ENCODE data around the gene DUOXA1. TPM values are rescaled to one million over a fixed set of nuclear protein-coding genes. Genes with fewer than 3 reads are reported as not detected.

Gene DUOXA1
- total and polyA plus RNA-seq, 2 of the 4 experiments (the other 2 are of a cell fraction), result 0.02 TPM; not detected in 1

GRCh38 chr15:45087513-45087912, 42.2 kb downstream of the DUOXA1 start:
- H3K4me1 ChIP-seq (ENCODE audit: control insufficient read depth, insufficient read depth, low read length), result peaks cover 9% of the 10 kb centered on the region; the same call in 1 of the 2 replicates
- H3K56ac ChIP-seq (ENCODE audit: extremely low read depth, insufficient read depth, low read length), result no peak overlapping the region
- in situ Hi-C loops (cut with MboI; ENCODE audit: low sequenced_read_pairs), result no loop called here
- no peak overlapping the region for H2AK5ac ChIP-seq (ENCODE audit: low read depth, low read length)
- H3K36me3 ChIP-seq (ENCODE audit: control insufficient read depth, insufficient read depth, low read length), result no peaks in the 10 kb centered on the region
- WGBS, 2 experiments (ENCODE audit: extremely low coverage in 2 of 2, insufficient read length in 1 of 2), result no CpG with 5 or more reads among the region's 1 CpG
- H3K9ac ChIP-seq (ENCODE audit: low read depth, low read length), result no peak overlapping the region
- H4K8ac ChIP-seq (ENCODE audit: low read depth in 2 of 2, low read length in 2 of 2), result no peak overlapping the region
- H3K14ac ChIP-seq (replicated peaks; ENCODE audit: low read depth, low read length), result no peak overlapping the region
- H2AK9ac ChIP-seq (replicated peaks; ENCODE audit: low read depth, low read length, poor library complexity), result no peak overlapping the region
- ChIA-PET POLR2A (ENCODE audit: unreplicated experiment) (no interaction called here), CTCF (interaction anchor here (1.3 to 3.0 kb wide), 2 partner anchors 31 to 39 kb away, joined by 3 to 14 read pairs; no protein-coding TSS in a partner anchor)
- no peak overlapping the region for H3K4me3 ChIP-seq (ENCODE audit: insufficient read depth, low read depth, low read length)
- H4K91ac ChIP-seq (ENCODE audit: insufficient read depth, low read depth, low read length), result no peak overlapping the region
- no peaks in the 10 kb centered on the region for H3K9me3 ChIP-seq (ENCODE audit: control insufficient read depth, insufficient read depth, low read length)
- no peak overlapping the region for H4K5ac ChIP-seq (ENCODE audit: low read depth, low read length)
- H2BK5ac ChIP-seq (ENCODE audit: low read depth, low read length, poor library complexity, severe bottlenecking), result no peak overlapping the region
- H3K27ac ChIP-seq (ENCODE audit: insufficient read depth, low read length), result no peak overlapping the region
- dilution Hi-C loops (cut with HindIII; ENCODE audit: low sequenced_read_pairs, unreplicated experiment), result no loop called here
- ATAC-seq (ENCODE audit: low read depth), result no peak
- H3K27me3 ChIP-seq (ENCODE audit: control insufficient read depth, insufficient read depth, low read length), result peaks cover 31% of the 10 kb centered on the region
- H3K79me1 ChIP-seq (ENCODE audit: low read depth in 1 of 2, low read length in 2 of 2), result no peaks in the 10 kb centered on the region
- no peak overlapping the region for H3K4ac ChIP-seq (ENCODE audit: low read depth, low read length)
- H2AFZ ChIP-seq (replicated peaks; ENCODE audit: low read length, poor library complexity), result no peak overlapping the region
- H2BK120ac ChIP-seq (ENCODE audit: low read depth, low read length), result no peak overlapping the region
- no peak overlapping the region for H3K23ac ChIP-seq (ENCODE audit: low read depth, low read length)
- no peaks in the 10 kb centered on the region for H4K20me1 ChIP-seq (ENCODE audit: insufficient read depth, low read length)
- no peak overlapping the region for H3K4me2 ChIP-seq (ENCODE audit: low read depth, low read length)
- BruUV-seq (replicated peaks), result no TSS peak
- no peak for DNase-seq
- no peak overlapping the region for H3K18ac ChIP-seq (ENCODE audit: low read depth, low read length)
- H3K9me1 ChIP-seq (ENCODE audit: insufficient read depth, low read length), result peaks cover 9% of the 10 kb centered on the region
- no peak for TF ChIP-seq POLR2A (IDR thresholded peaks at IDR 0.05; ENCODE audit: low read depth, low read length)
- TF ChIP-seq FOS (IDR thresholded peaks at IDR 0.05; ENCODE audit: low read depth, low read length), result no peak
- no peak for TF ChIP-seq RAD21 (IDR thresholded peaks at IDR 0.05; ENCODE audit: low read length)
- H2BK15ac ChIP-seq (ENCODE audit: low read depth, low read length), result no peak overlapping the region
- no peak overlapping the region; the same call in 1 of the 2 replicates for H2BK20ac ChIP-seq (ENCODE audit: low read depth, low read length)
- intact Hi-C loops (cut with micrococcal nuclease), result no loop called here

Data from IMR-90 (cell line).